RWPE2 (cell line): ENCODE results near the gene DDX54.
"Not testable (repeated sequence)": the region's sequence is repeated elsewhere in the genome, so short reads cannot be mapped to it uniquely, and the experiment has no call there.

ENCODE experiments used
- ATAC-seq: fragments of 200-7000 bp; cut with Tn5 transposase; 3 replicates; pipeline ENCODE4 v1.9.1; 2021; ENCODE audit warnings: low read depth
- DNase-seq: peaks from one replicate; pipeline ENCODE4 v3.0.0-alpha.2; 2020; ENCODE audit warnings: low spot score
- H3K27ac ChIP-seq: fragments of 450-650 bp; 2 replicates; pipeline ENCODE4 v1.5.1; 2017; ENCODE audit warnings: mild to moderate bottlenecking; ENCODE audit not compliant: poor library complexity, severe bottlenecking
- H3K27me3 ChIP-seq: fragments of 250-450 bp; sonication (Bioruptor Pico); 2 replicates; pipeline ENCODE4 v1.5.1; 2021; ENCODE audit warnings: mild to moderate bottlenecking, moderate library complexity; ENCODE audit not compliant: insufficient read depth, poor library complexity, severe bottlenecking
- H3K36me3 ChIP-seq: fragments of 250-450 bp; sonication (Bioruptor Pico); 2 replicates; pipeline ENCODE4 v1.5.1; 2020; ENCODE audit warnings: low read depth, mild to moderate bottlenecking, moderate library complexity
- H3K4me1 ChIP-seq: fragments of 250-450 bp; sonication (Bioruptor Pico); 2 replicates; pipeline ENCODE4 v1.5.1; 2021; ENCODE audit warnings: mild to moderate bottlenecking, moderate library complexity; ENCODE audit not compliant: insufficient read depth, poor library complexity, severe bottlenecking
- H3K4me3 ChIP-seq: fragments of 250-450 bp; sonication (Bioruptor Pico); 2 replicates; pipeline ENCODE4 v1.5.1; 2021; ENCODE audit warnings: mild to moderate bottlenecking, moderate library complexity; ENCODE audit not compliant: severe bottlenecking
- H3K9me3 ChIP-seq: fragments of 250-450 bp; sonication (Bioruptor Pico); 2 replicates; pipeline ENCODE4 v1.5.1; 2021; ENCODE audit warnings: mild to moderate bottlenecking, moderate library complexity; ENCODE audit not compliant: severe bottlenecking
- CTCF ChIP-seq: fragments of 450-650 bp; IDR thresholded peaks from one replicate; pipeline ENCODE4 v1.5.1; 2017; ENCODE audit warnings: mild to moderate bottlenecking, moderate library complexity; ENCODE audit not compliant: poor library complexity, severe bottlenecking

Gene DDX54

GRCh38 chr12:113119980-113120669 lies 65.2 kb downstream of the DDX54 start:
- no peak for TF ChIP-seq CTCF
- Histone ChIP-seq H3K36me3 (no peaks in the 10 kb centered on the region), H3K9me3 (no peaks in the 10 kb centered on the region), H3K4me3 (no peak overlapping the region), H3K27ac (no peak overlapping the region), H3K4me1 (no peaks in the 10 kb centered on the region), H3K27me3 (no peaks in the 10 kb centered on the region)
- ATAC-seq (no peak), DNase-seq (no peak)

DNA sequence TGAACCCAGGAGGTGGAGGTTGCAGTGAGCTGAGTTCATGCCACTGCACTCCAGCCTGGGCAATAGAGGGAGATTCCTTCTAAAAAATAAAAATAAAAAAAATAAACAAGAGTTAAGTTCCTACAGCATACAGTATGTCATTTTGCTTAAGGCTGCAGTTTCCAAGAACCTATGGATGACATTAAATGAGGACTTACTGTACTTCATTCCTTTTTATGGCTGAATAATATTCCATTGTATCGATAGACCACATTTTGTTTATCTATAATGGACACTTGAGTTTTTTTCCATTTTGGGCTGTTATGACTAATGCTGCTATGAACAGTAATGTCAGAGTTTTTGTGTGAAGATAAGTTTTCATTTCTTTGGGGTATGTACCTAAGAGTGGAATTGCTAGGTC lies 67.1 kb downstream of the DDX54 start:
- Histone ChIP-seq H3K4me1 (no peaks in the 10 kb centered on the region), H3K27ac (no peak overlapping the region), H3K27me3 (no peaks in the 10 kb centered on the region), H3K4me3 (no peak overlapping the region), H3K36me3 (no peaks in the 10 kb centered on the region), H3K9me3 (no peaks in the 10 kb centered on the region)
- no peak for DNase-seq
- TF ChIP-seq CTCF, result no peak
- no peak for ATAC-seq

GRCh38 chr12:113117684-113118083 lies 67.6 kb downstream of the DDX54 start:
- not testable (repeated sequence) for ATAC-seq, H3K27me3 ChIP-seq, H3K36me3 ChIP-seq, H3K4me3 ChIP-seq, H3K9me3 ChIP-seq, H3K4me1 ChIP-seq, DNase-seq, H3K27ac ChIP-seq

DNA sequence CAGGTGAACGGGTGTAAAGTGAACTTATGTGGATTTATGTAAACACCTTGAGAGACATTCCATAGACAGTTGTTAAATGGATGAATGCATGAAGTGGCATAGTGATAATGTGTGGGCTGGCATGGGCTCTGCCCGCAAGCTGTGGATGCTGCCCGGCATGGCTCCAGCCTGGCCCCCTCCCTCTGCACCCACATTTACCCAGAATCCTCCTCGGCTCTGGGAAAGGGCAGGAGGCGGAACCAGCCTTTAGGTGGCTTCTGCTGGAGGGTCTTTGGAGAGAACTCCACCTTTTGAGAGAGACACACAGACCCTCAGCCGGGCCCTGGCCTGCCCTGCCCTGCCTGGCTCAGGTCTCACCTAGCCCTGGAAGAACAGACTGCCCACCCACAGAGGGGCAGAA lies 68.4 kb downstream of the DDX54 start:
- H3K36me3 ChIP-seq, result no peaks in the 10 kb centered on the region
- no peak overlapping the region for H3K27ac ChIP-seq
- no peak for TF ChIP-seq CTCF
- DNase-seq, result no peak
- no peak overlapping the region for H3K4me3 ChIP-seq
- ATAC-seq, result no peak
- no peaks in the 10 kb centered on the region for H3K9me3 ChIP-seq
- no peaks in the 10 kb centered on the region for H3K4me1 ChIP-seq
- H3K27me3 ChIP-seq, result no peaks in the 10 kb centered on the region

- TF ChIP-seq CTCF, result no peak
- Histone ChIP-seq H3K27ac (no peak overlapping the region), H3K27me3 (no peaks in the 10 kb centered on the region), H3K9me3 (no peaks in the 10 kb centered on the region), H3K4me1 (no peaks in the 10 kb centered on the region), H3K36me3 (no peaks in the 10 kb centered on the region), H3K4me3 (no peak overlapping the region)
- no peak for DNase-seq
- no peak for ATAC-seq
These were observed 69.7 kb downstream of the DDX54 start for GRCh38 chr12:113115455-113116126.
